Right ventricle myocardium inferior (tissue), 1 donor: Measurements from ENCODE around the gene LOXHD1. TPM values are rescaled to one million over a fixed set of nuclear protein-coding genes. Genes with fewer than 3 reads are reported as not detected.

Source experiments
- ATAC-seq: fragments of 200-7000 bp; cut with Tn5 transposase; one replicate; pipeline ENCODE4 v1.9.1; 2020; ENCODE audit warnings: mild to moderate bottlenecking, moderate library complexity
- DNase-seq: peaks from one replicate; pipeline ENCODE4 v3.0.0; 2021; ENCODE audit errors: missing footprints
- intact Hi-C: fragments of 100-400 bp; cut with DNase I; formaldehyde crosslinking; loops from one replicate; pipeline ENCODE4 v1.11.0; 2022
- total RNA-seq: library from RNA; stranded (reverse); fragmentation: NEBNext Ultra II Directional; extraction: Animal tissue kit (Norgen Biotek cat#: 25700); gene quantifications from one replicate; pipeline ENCODE4 v1.2.1, GENCODE V29; 2021
- donor health status: DM: no; HTN: yes; CAD: no; lungs with severe emphysema.

LOXHD1 gene
- total RNA-seq, 1 donor from 2014 or later: 0.35 TPM

DNA sequence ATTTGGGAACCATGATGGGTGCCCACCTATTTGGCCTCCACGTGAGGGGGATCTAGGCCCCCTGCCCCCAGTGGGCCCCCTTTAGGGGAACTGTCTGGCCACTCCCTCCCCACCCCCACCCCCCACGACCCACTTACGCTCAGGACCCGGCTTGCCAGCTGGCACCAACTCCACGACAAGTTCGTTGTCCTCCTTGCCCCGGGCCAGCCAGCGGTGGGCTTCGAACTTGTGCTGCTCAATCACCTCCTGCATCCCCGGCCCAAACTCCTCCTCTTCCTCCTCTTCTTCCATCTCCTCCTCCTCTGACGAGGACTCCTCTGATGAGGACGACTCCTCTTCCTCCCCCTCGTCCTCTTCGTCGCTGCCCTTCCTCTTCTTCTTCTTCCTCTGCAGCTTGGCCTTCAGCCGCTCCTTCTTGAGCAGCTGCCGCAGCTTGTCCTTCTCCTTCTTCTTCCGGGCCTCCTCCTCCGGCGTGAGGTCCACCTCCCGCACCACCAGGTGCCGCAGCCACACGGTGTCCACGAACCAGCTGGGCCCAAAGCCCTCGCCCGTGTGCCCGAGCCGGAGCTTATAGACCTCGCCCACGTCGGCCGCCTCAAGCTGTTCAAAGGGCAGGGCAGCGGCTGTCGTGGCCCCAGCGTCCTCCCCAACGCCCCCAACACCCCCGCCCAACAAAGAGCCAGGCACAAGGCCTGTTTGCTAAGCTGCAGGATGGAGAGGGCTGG, 96.9 kb downstream of the LOXHD1 start:
- ATAC-seq (no peak), DNase-seq (no peak)
- intact Hi-C loops: loop anchor here (5.0 kb wide), 1 partner anchor 62 kb away; no protein-coding TSS in a partner anchor

DNA sequence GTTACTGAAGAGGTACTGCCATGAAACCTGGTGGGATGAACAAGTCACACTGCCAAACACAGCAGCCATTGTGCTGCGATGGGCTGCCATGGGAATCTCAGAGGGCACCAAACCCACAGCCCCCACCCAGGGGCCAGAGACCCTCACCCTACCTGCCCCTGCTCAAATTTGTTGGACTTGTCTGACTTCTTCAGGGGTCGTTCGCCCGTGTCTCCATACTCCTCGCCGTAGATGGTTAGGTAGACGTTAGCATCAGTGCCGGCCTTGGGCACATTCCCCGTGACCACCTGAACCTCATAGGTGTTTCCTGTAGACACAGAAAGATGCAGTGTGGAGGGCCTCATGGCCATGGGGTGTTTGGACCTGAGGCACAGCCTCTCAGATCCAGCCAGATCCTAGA, 97.7 kb downstream of the LOXHD1 start:
- intact Hi-C loops: loop anchor here (5.0 kb wide), 1 partner anchor 63 kb away; no protein-coding TSS in a partner anchor
- no peak for ATAC-seq
- DNase-seq: no peak

GRCh38 chr18:46556590-46557206, 100.3 kb downstream of the LOXHD1 start:
- ATAC-seq: no peak
- no peak for DNase-seq
- intact Hi-C loops: loop anchor here (1.0 to 5.0 kb wide), 2 partner anchors 66 to 102 kb away; no protein-coding TSS in a partner anchor

DNA sequence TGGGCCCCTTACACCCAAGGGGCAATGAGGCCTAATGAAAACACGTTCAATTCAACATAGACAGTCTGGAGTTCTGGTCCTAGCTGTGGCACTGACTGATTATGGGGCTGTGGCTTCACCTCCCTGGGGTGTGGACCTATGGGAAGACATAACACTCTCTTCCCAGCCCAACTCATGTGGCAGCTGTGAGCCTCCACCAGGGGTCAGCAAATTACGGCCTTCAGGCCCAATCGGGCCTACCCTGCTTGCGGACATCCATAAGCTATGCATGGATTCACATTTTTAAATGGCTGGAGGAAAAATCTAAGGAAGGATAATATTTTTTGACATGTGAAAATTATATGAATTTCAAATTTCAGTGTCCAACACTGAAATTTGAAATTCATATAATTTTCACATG, 101.3 kb downstream of the LOXHD1 start:
- intact Hi-C loops: loop anchor here (1.0 to 5.0 kb wide), 2 partner anchors 67 to 103 kb away; no protein-coding TSS in a partner anchor
- no peak for ATAC-seq
- no peak for DNase-seq

GRCh38 chr18:46555213-46555612, 101.8 kb downstream of the LOXHD1 start:
- ATAC-seq (no peak), DNase-seq (no peak)
- intact Hi-C loops: loop anchor here (5.0 kb wide), 1 partner anchor 67 kb away; no protein-coding TSS in a partner anchor

DNA sequence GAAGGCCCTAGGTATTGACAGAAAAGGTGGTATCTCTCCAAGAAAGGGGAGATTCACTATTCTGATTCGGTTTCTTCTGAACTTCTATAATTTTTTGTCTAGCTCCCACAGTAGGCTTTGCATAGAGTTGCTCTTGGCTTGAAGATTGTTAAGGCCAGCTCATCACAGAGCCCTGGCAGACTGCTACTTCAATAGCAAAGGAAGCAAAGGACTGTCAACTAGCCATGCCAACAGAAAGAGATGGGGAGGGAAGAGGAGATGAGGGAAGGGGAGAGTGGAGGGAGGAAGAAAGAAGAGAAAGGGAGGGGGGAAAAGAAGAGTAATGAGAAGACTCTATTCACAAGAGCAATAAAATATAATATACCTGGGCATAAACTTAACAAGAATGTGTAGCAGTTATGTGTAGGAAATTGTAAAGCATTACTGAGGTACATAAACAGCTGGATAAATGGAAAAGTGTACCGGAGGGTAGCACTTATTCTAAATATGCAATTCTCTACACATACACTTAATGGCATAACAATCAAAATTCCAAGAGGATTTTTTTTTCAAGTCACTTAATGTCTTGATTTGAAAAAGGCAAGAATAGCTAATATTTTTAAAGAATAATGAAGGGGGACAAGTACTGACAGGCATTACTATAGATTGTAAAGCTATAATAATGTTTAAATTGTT, 102.5 kb downstream of the LOXHD1 start:
- intact Hi-C loops: loop anchor here (5.0 kb wide), 1 partner anchor 68 kb away; no protein-coding TSS in a partner anchor
- DNase-seq (no peak), ATAC-seq (no peak)

DNA sequence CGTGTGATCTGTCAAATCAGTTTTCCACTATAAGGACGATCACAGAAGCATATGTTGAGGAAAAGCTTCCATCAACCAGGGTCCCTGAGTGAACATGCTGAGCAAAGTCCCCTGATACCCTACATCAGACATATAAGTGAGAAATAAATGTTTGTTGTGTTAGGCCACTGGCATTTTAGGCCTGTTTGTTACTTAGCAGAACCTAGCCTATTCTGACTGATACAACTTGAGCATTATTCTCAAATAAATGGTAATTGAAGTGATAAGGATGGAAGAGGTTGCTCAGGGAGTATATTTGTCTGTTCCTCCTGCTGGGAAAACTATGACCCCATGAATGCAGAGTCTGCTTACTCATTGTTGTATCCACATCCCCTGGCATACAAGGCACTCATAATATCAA, 106.4 kb downstream of the LOXHD1 start:
- intact Hi-C loops: no loop called here
- no peak for ATAC-seq
- DNase-seq: no peak

DNA sequence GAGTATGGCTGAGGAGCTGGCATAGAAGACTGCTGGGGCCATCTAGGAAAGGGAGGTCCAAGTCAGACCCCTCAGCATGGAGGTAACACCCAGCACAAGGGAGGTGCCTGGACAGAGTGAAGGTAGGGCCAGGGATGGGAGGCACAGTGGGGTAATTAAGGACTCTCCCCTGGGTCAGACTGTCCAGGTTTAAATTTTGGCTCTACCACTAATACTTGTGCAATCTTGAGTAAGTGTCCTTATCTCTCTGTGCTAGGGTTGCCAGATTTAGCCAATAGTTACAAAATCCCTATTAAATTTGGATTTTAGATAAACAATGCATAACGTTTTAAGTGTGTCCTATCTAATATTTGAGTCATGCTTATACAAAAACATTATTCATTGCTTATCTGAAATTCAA, 109.5 kb downstream of the LOXHD1 start:
- intact Hi-C loops: no loop called here
- DNase-seq (no peak), ATAC-seq (no peak)

DNA sequence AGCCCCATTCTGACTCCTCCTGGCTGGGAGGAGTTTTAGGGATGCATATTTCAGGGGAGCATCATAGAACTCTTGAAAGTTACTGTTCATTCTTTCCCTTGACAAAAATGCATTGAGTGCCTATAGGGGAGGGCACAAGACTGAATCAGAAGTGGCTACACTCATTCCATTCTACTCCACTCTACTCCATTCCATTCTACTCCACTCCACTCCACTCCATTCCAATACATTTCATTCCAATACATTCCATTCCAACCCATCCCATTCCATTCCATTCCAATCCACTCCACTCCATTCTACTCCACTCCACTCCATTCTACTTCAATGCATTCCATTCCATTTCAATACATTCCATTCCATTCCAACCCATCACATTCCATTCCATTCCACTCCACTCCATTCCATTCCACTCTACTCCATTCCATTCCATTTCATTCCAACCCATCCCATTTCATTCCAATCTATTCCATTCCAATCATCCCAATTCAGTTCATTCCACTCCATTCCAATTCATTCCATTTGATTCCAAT, 110.8 kb downstream of the LOXHD1 start:
- no peak for DNase-seq
- no peak for ATAC-seq
- intact Hi-C loops: no loop called here

- ATAC-seq (no peak), DNase-seq (no peak)
- intact Hi-C loops: no loop called here
Measured at GRCh38 chr18:46542545-46542944, 114.5 kb downstream of the LOXHD1 start.

- intact Hi-C loops: no loop called here
- DNase-seq: no peak
- ATAC-seq: no peak
Measured at GRCh38 chr18:46541626-46542189, 115.3 kb downstream of the LOXHD1 start.

DNA sequence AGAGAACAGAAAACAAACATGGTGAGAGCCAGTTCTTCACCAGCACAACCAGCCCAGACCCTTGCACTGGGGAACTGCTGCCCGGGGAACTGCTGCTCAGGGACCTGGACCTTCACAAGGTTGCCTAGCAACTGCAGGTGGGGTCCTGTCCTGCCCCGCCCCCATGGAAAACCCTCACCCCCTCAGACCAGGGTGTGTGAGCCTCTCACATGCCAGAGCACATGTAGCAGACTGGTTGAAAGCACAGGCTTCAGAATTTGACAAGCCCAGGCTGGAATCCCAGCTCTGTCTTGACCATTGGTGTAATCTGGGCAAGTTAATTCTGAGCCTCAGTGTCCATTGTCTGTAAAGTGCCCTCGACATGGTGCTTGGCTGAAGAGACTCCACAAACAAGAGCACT, 118.6 kb downstream of the LOXHD1 start:
- DNase-seq (no peak), ATAC-seq (no peak)
- intact Hi-C loops: no loop called here

GRCh38 chr18:46536215-46536874, 120.7 kb downstream of the LOXHD1 start:
- no peak for ATAC-seq
- intact Hi-C loops: no loop called here

GRCh38 chr18:46531482-46531881, 125.5 kb downstream of the LOXHD1 start:
- DNase-seq (no peak), ATAC-seq (no peak)
- intact Hi-C loops: no loop called here

More at GRCh38 chr18:46536215-46536874, 120.7 kb downstream of the LOXHD1 start:
- no peak for DNase-seq

DNA sequence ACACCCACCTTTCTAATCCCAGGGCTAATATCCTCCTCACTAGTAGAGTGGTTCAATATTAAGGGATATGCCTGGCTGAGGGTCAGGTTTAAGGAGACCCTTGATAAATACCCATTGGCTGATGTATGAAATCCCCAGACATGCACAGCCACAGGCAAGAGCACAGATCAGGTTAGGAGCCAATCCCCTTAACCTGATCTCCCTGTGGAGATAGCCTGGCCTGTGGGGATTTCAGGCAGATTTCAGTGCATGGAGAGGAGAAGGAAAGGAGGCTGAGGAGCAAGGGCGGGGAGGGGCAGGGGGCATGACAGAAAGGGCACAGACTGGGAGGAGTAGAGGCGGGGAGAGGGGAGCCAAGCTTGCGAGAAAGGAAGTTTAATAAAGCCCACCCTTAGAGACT, 129.0 kb downstream of the LOXHD1 start:
- no peak for DNase-seq
- intact Hi-C loops: no loop called here
- ATAC-seq: no peak

GRCh38 chr18:46519870-46520269, 137.2 kb downstream of the LOXHD1 start:
- no peak for DNase-seq
- no peak for ATAC-seq
- intact Hi-C loops: no loop called here

GRCh38 chr18:46518438-46518837, 138.6 kb downstream of the LOXHD1 start:
- intact Hi-C loops: loop anchor here (1.0 kb wide), 1 partner anchor 237 kb away; no protein-coding TSS in a partner anchor
- peak; percentile 76 for DNase-seq
- ATAC-seq: peak; percentile 88

GRCh38 chr18:46516555-46516954, 140.5 kb downstream of the LOXHD1 start:
- no peak for DNase-seq
- intact Hi-C loops: no loop called here
- ATAC-seq: no peak

- no peak for DNase-seq
- no peak for ATAC-seq
- intact Hi-C loops: no loop called here
Measured at GRCh38 chr18:46510386-46510785, 146.6 kb downstream of the LOXHD1 start.
